HFFc6 (cell line): ENCODE measurements around the gene TMCO4. TPM values are rescaled to one million over a fixed set of nuclear protein-coding genes. Genes with fewer than 3 reads are reported as not detected.

Source experiments
- DNase-seq: peaks from one replicate; pipeline ENCODE4 v3.0.0-alpha.2; 2018
- H3K27ac Mint-ChIP-seq: 2 replicates; pipeline ENCODE4 v1.8.0; 2020; ENCODE audit warnings: mild to moderate bottlenecking, mixed read lengths
- H3K27me3 Mint-ChIP-seq: 2 replicates; pipeline ENCODE4 v1.8.0; 2021; ENCODE audit warnings: mild to moderate bottlenecking, moderate library complexity, mixed read lengths; ENCODE audit not compliant: insufficient read depth
- H3K36me3 Mint-ChIP-seq: 2 replicates; pipeline ENCODE4 v1.8.0; 2021; ENCODE audit warnings: low read depth, mixed read lengths
- H3K4me1 Mint-ChIP-seq: 2 replicates; pipeline ENCODE4 v1.8.0; 2020; ENCODE audit warnings: low read depth, mixed read lengths
- H3K4me3 Mint-ChIP-seq: 2 replicates; pipeline ENCODE4 v1.8.0; 2020; ENCODE audit warnings: mild to moderate bottlenecking, moderate library complexity, mixed read lengths
- H3K9me3 Mint-ChIP-seq: 2 replicates; pipeline ENCODE4 v1.8.0; 2020; ENCODE audit warnings: mild to moderate bottlenecking, mixed read lengths
- total RNA-seq, 6 experiments: library from RNA; stranded (reverse); fragmentation: NEBNext Ultra II Directional; extraction: Animal tissue kit (Norgen Biotek cat#: 25700); gene quantifications; 2 replicates in 1 of 6; 3 replicates in 5 of 6; pipeline ENCODE4 v1.2.3, GENCODE V29; 2021
- TF ChIP-seq, protein P1 (sequence below): fragments of 200-600 bp; sonication (generic); IDR thresholded peaks from 2 replicates; pipeline ENCODE4 v1.5.0; 2021; ENCODE audit warnings: antibody characterized with exemption, mild to moderate bottlenecking

The TMCO4 gene
- total RNA-seq, 6 experiments from 2014 or later, result 17.4 to 30.6 (median 27.8) TPM

- H3K4me1 Mint-ChIP-seq, result peaks cover 20% of the 10 kb centered on the region
- no peak for DNase-seq
- no peaks in the 10 kb centered on the region for H3K36me3 Mint-ChIP-seq
- no peak overlapping the region for H3K4me3 Mint-ChIP-seq
- no peaks in the 10 kb centered on the region for H3K9me3 Mint-ChIP-seq
- H3K27me3 Mint-ChIP-seq, result peaks cover 10% of the 10 kb centered on the region
- H3K27ac Mint-ChIP-seq, result no peak overlapping the region
- TF ChIP-seq, protein P1, sequence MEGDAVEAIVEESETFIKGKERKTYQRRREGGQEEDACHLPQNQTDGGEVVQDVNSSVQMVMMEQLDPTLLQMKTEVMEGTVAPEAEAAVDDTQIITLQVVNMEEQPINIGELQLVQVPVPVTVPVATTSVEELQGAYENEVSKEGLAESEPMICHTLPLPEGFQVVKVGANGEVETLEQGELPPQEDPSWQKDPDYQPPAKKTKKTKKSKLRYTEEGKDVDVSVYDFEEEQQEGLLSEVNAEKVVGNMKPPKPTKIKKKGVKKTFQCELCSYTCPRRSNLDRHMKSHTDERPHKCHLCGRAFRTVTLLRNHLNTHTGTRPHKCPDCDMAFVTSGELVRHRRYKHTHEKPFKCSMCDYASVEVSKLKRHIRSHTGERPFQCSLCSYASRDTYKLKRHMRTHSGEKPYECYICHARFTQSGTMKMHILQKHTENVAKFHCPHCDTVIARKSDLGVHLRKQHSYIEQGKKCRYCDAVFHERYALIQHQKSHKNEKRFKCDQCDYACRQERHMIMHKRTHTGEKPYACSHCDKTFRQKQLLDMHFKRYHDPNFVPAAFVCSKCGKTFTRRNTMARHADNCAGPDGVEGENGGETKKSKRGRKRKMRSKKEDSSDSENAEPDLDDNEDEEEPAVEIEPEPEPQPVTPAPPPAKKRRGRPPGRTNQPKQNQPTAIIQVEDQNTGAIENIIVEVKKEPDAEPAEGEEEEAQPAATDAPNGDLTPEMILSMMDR, result no peak
Measured at GRCh38 chr1:19840228-19840627, 40.5 kb upstream of the TMCO4 start.

DNA sequence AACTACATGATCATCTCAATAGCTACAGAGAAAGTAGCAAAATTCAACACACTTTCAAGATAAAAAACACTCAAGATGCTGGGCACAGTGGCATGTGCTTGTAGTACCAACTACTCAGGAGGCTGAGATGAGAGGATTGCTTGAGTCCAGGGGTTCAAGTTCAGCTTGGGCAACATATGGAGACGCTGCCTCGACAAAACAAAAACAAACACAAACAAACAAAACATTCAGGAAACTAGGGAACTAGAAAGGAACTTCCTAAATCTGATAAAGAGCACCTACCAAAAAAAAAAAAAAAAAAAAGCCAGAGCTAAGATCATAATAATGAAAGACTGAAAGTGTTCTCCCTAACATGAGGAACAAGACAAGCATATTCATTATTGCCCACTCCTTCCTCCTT lies 38.1 kb upstream of the TMCO4 start:
- Mint-ChIP-seq H3K27me3 (peaks cover 11% of the 10 kb centered on the region), H3K9me3 (no peaks in the 10 kb centered on the region), H3K4me1 (peaks cover 14% of the 10 kb centered on the region), H3K36me3 (no peaks in the 10 kb centered on the region), H3K27ac (no peak overlapping the region), H3K4me3 (no peak overlapping the region)
- TF ChIP-seq, protein P1, result no peak
- no peak for DNase-seq

- Mint-ChIP-seq H3K36me3 (0 out of 2 replicates have a peak, but pooled peaks cover 6% of the 10 kb centered on the region), H3K27me3 (peaks cover 22% of the 10 kb centered on the region), H3K9me3 (peaks cover 7% of the 10 kb centered on the region; the same call in 1 of the 2 replicates), H3K4me1 (peaks cover 12% of the 10 kb centered on the region), H3K4me3 (no peak overlapping the region), H3K27ac (no peak overlapping the region)
- DNase-seq, result no peak
- TF ChIP-seq, protein P1, result no peak
Measured at GRCh38 chr1:19835578-19835977, 35.9 kb upstream of the TMCO4 start.

DNA sequence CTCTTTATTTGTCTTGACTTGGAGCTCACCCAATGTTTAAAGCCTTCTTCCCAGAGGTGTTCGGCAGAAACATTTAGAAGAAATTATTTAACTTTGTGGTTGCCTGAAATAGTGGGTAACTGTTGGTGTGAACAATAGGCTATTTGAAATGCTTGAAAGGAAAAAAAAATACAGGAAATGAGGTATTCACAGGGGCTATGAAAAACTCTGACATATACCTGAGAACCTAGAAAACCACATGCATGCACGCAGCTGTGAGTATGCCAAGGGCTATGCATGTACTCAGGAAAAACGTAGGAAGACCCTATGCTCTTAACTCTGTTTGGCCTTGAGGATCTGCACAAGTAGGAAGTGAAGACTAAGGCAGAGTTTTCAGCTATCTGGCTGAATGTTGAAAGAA lies 31.7 kb upstream of the TMCO4 start:
- TF ChIP-seq, protein P1, result no peak
- Mint-ChIP-seq H3K36me3 (0 out of 2 replicates have a peak, but pooled peaks cover 6% of the 10 kb centered on the region), H3K4me1 (peaks cover 14% of the 10 kb centered on the region)

DNA sequence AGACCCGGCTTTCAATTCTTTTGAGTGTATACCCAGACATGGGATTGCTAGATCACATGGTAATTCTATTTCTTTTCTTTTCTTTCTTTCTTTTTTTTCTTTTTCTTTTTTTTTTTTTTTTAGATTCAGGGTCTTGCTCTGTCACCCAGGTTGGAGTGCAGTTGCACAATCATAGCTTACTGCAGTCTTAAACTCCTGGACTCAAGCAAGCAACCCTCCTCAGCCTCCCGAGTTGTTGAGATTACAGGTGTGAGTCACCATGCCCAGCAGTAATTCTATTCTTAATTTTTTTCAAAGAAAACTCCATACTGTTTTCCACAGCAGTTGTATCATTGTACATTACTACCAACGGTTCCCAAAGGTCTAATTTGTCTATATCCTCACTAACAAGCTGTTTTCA lies 28.8 kb upstream of the TMCO4 start:
- Mint-ChIP-seq H3K27me3 (peaks cover 15% of the 10 kb centered on the region), H3K36me3 (0 out of 2 replicates have a peak, but pooled peaks cover 6% of the 10 kb centered on the region), H3K9me3 (peaks cover 7% of the 10 kb centered on the region; the same call in 1 of the 2 replicates), H3K4me1 (peaks cover 15% of the 10 kb centered on the region), H3K27ac (no peak overlapping the region), H3K4me3 (no peak overlapping the region)
- TF ChIP-seq, protein P1, result no peak
- DNase-seq, result no peak

More for the DNA sequence above, 31.7 kb upstream of the TMCO4 start:
- Mint-ChIP-seq H3K27ac (no peak overlapping the region), H3K9me3 (peaks cover 7% of the 10 kb centered on the region; the same call in 1 of the 2 replicates), H3K4me3 (no peak overlapping the region), H3K27me3 (peaks cover 17% of the 10 kb centered on the region)
- DNase-seq, result no peak
